Thymus (tissue), 14 donors: ENCODE measurements around the gene ANKRD18B. TPM values are rescaled to one million over a fixed set of nuclear protein-coding genes. Genes with fewer than 3 reads are reported as not detected.
"Not testable (repeated sequence)": the region's sequence is repeated elsewhere in the genome, so short reads cannot be mapped to it uniquely, and the experiment has no call there.

Source experiments
- DNase-seq, 9 donors: peaks; one replicate each; pipeline ENCODE4 v3.0.0-alpha.2; 2013; ENCODE audit warnings: low spot score in 9 of 9, low read depth in 6 of 9, missing footprints in 1 of 9
- H3K27ac ChIP-seq, 2 donors: one replicate each; pipeline ENCODE4 v1.5.1; 2013; ENCODE audit warnings: control low read depth in 1 of 2, low read depth in 1 of 2, low read length in 1 of 2, mild to moderate bottlenecking in 1 of 2, moderate library complexity in 1 of 2
- H3K27me3 ChIP-seq, 2 donors: one replicate each; pipeline ENCODE4 v1.5.1; 2013; ENCODE audit warnings: low read length in 1 of 2; ENCODE audit not compliant: control insufficient read depth in 2 of 2, insufficient read depth in 1 of 2
- H3K36me3 ChIP-seq, 2 donors: one replicate each; pipeline ENCODE4 v1.5.1; 2013; ENCODE audit warnings: low read length in 1 of 2, mild to moderate bottlenecking in 1 of 2, moderate library complexity in 1 of 2; ENCODE audit not compliant: control insufficient read depth in 2 of 2, insufficient read depth in 2 of 2
- H3K4me1 ChIP-seq, 2 donors: one replicate each; pipeline ENCODE4 v1.5.1; 2013; ENCODE audit warnings: low read length in 2 of 2; ENCODE audit not compliant: control insufficient read depth in 2 of 2, insufficient read depth in 2 of 2
- H3K4me3 ChIP-seq, 2 donors: one replicate each; pipeline ENCODE4 v1.5.1; 2013; ENCODE audit warnings: low read length in 2 of 2, control low read depth in 1 of 2, mild to moderate bottlenecking in 1 of 2
- H3K9me3 ChIP-seq, 2 donors: one replicate each; pipeline ENCODE4 v1.5.1; 2013; ENCODE audit warnings: low read length in 1 of 2, mild to moderate bottlenecking in 1 of 2; ENCODE audit not compliant: control insufficient read depth in 2 of 2, insufficient read depth in 1 of 2
- WGBS: extraction: QIAGEN DNeasy Blood & Tissue Kit; methylation state at CpG from one replicate; pipeline ENCODE4 v1.1.7; 2013; 5-methylcytosine and 5-hydroxymethylcytosine counted together
- long read RNA-seq, 10 donors: transcript quantifications; one replicate each; lab custom pipeline, GENCODE V29; 2026
- polyA plus RNA-seq: library from polyadenylated mRNA; stranded (reverse); fragments of 200-250 nt; gene quantifications from one replicate; pipeline ENCODE4 v1.2.3, GENCODE V29; 2013
- total RNA-seq: library from RNA; stranded (reverse); fragments of 120-200 nt; gene quantifications from one replicate; pipeline ENCODE4 v1.2.4, GENCODE V29; 2013
- donor health status: healthy.

The ANKRD18B gene
- total RNA-seq, result 1.0 TPM
- polyA plus RNA-seq, result 2.5 TPM
- long read RNA-seq, donor 1, result 0 reads
- long read RNA-seq, donor 2, result 0 reads
- long read RNA-seq, donor 3, result 0 reads
- long read RNA-seq, donor 4, result 0 reads
- long read RNA-seq, donor 5, result 0 reads
- long read RNA-seq, donor 6, result 0 reads
- long read RNA-seq, donor 7, result 0 reads
- long read RNA-seq, donor 8, result 0 reads
- long read RNA-seq, donor 9, result 0 reads
- long read RNA-seq, donor 10, result 0 reads

DNA sequence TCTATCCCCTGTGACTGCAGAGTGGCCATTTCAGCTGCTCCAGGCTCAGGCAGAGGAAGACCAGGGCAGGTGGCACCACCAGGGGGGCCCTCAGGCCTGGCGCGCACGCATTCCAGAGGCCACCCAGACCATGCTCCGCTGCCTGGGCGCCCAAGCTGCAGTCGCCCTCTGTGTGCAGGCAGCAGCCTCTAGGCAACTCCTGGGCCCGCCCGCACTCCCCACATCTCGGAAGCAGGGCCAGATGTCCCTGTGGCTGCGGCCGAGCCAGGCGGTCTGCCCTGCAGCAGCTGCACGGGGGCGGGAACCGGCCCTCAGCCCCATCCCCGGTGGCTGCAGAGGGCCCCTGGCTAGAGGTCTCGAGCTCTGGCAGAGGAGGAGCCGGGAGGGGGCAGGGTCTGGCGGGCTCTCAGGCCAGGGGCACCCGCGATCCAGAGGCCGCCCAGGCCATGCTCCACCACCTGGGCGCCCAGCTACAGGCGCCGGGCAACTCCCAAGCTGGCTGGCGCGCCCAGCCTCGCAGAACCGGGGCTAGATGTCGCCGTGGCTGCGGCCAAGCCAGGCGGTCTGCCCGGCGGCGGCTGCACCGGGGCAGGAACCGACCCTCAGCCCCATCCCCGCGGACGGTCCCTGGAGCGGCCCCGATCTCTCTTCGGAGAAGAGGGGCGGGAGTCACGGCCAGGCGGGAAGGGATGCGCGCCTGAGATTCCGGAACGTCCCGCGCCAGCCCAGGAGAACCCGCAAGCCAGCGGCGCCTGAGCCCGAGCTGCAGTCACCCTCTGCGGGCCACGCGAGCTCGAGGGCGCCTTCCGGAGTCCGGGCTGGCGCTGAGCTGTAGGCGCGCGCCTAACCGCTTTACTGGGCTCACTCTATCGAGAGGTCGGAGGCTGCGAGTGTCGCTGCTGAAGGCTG lies at the start of gene ANKRD18B:
TSS of gene ANKRD18B (plus strand) at position 855 of the 909 bp plus-strand sequence. CDS start 239 bp downstream, outside the sequence.
- 2% methylated on average over 73 of the region's 73 CpGs for WGBS
- Histone ChIP-seq H3K27ac (peak within 1 kb of the TSS in 1 of 2 donors; percentile 31), H3K4me1 (peaks cover 6 to 12% of the 10 kb centered on the region in 2 donors), H3K27me3 (peaks cover 12 to 49% of the 10 kb centered on the region in 2 donors), H3K4me3 (peak within 1 kb of the TSS; percentile 33 to 45)
- peak in 4 of 9 donors; percentile 15 to 62 (median 34) for DNase-seq
- not testable (repeated sequence) for H3K36me3 ChIP-seq, H3K9me3 ChIP-seq

DNA sequence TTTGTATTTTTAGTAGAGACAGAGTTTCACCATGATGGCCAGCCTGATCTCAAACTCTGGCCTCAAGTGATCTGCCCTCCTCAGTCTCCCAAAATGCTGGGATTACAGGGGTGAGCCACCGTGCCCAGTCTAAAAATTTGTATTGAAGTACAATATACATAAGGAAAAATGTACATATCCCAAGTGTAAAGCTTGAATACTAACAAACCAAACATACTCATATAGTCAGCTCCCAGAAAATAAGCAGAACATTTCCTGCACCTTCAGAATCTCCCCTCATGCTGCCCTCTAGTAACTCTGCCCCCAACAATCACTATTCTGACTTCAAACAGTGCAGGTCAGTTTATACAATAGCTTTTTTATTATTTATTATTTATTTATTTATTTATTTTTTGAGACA lies 48.7 kb upstream of the ANKRD18B start:
- H3K4me3 ChIP-seq, result no peak overlapping the region
- WGBS, result 98% methylated on average over 1 of the region's 1 CpG
- H3K27ac ChIP-seq, result no peak overlapping the region
- no peaks in the 10 kb centered on the region for H3K9me3 ChIP-seq
- DNase-seq, result no peak
- peaks cover 13 to 14% of the 10 kb centered on the region in 2 donors for H3K36me3 ChIP-seq
- peaks cover 10 to 21% of the 10 kb centered on the region in 2 donors for H3K4me1 ChIP-seq
- no peaks in the 10 kb centered on the region for H3K27me3 ChIP-seq

DNA sequence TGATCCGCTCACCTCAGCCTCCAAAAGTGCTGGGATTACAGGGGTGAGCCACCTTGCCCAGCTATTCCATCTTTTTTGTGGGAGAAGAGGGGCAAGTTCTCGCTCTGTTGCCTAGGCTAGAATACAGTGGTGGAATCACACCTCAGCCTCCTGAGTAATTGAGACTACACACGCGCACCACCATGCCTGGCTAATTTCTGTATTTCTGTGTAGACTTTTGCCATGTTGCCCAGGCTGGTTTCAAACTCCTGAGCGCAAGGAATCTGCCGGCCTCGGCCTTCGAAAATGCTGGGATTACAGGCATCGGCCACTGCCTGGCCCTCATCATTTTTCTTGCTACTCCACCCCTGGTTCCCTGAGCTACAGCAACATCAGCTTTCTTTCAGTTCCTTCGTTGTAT lies 47.5 kb upstream of the ANKRD18B start:
- Histone ChIP-seq H3K36me3 (peaks cover 8 to 10% of the 10 kb centered on the region in 2 donors), H3K9me3 (no peaks in the 10 kb centered on the region), H3K4me3 (no peak overlapping the region), H3K4me1 (peaks cover 10 to 21% of the 10 kb centered on the region in 2 donors), H3K27ac (no peak overlapping the region), H3K27me3 (no peaks in the 10 kb centered on the region)
- WGBS, result 97% methylated on average over 10 of the region's 10 CpGs
- no peak for DNase-seq

DNA sequence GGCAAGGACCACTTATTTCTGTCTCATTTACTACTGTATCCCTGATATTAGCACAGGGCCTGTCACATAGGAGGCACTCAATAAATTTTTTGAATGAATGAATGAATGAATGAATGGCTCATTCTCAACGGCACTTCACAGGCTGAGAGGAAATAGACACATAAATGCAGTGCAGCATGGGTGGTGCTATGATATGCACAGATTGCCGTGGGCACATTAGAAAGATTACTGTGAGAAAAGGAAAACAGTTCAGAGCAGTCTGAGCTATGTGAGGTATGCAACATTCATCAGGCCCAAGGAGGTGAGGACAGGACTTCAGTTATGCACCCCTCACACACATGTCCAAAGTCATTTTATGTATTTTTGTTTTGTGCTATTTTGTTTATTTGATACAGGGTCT lies 43.9 kb upstream of the ANKRD18B start:
- WGBS, result 93% methylated on average over 2 of the region's 2 CpGs
- H3K27ac ChIP-seq, result no peak overlapping the region

GRCh38 chr9:33480976-33481375 lies 43.1 kb upstream of the ANKRD18B start:
- Histone ChIP-seq H3K36me3 (no peaks in the 10 kb centered on the region), H3K4me1 (no peaks in the 10 kb centered on the region), H3K4me3 (no peak overlapping the region), H3K27ac (no peak overlapping the region), H3K9me3 (no peaks in the 10 kb centered on the region), H3K27me3 (no peaks in the 10 kb centered on the region)
- no peak for DNase-seq
- WGBS, result 98% methylated on average over 6 of the region's 6 CpGs

More for the DNA sequence above, 43.9 kb upstream of the ANKRD18B start:
- Histone ChIP-seq H3K4me3 (no peak overlapping the region), H3K27me3 (no peaks in the 10 kb centered on the region), H3K9me3 (no peaks in the 10 kb centered on the region), H3K4me1 (no peaks in the 10 kb centered on the region), H3K36me3 (no peaks in the 10 kb centered on the region)
- no peak for DNase-seq

DNA sequence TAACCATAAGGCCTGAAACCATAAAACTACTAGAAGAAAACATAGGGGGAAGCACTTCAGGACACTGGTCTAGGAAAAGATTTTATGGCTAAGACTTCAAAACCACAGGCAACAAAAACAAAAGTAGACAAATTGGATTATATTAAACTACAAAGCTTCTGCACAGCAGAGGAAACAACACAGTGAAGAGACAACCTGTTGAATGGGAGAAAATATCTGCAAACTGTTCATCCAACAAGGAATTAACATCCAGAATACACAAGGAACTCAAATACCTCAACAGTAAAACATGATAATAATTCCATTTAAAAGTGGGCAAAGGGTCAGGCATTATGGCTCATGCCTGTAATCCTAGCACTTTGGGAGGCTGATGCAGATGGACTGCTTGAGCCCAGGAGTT lies 38.7 kb upstream of the ANKRD18B start:
- not testable (repeated sequence) for DNase-seq

DNA sequence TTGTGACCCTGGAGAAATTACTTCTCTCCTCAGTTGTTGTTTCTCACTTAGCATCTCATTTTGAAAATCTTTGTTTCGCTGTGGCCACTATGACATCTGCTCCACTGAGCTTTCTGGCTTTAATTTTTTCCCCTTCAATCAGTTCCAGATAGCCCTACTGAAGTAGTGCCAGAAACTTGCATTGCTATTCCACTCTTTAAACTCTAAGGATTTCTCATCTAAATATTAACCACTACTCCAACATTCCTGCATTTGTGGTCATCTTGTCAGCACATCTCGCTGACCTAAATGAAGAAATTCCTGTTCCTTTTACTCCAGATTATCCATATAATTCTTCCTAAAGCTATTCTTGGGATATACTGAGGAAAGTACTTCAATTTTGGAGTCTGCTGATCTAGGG lies 35.0 kb upstream of the ANKRD18B start:
- H3K36me3 ChIP-seq, result peaks cover 0 to 3% of the 10 kb centered on the region in 2 donors
- no peaks in the 10 kb centered on the region for H3K9me3 ChIP-seq
- H3K4me1 ChIP-seq, result no peaks in the 10 kb centered on the region
- WGBS, result 98% methylated on average over 2 of the region's 2 CpGs
- no peak for DNase-seq
- no peaks in the 10 kb centered on the region for H3K27me3 ChIP-seq
- no peak overlapping the region for H3K4me3 ChIP-seq
- H3K27ac ChIP-seq, result no peak overlapping the region

More for the DNA sequence above, 38.7 kb upstream of the ANKRD18B start:
- H3K4me1 ChIP-seq, H3K36me3 ChIP-seq, H3K4me3 ChIP-seq, H3K27ac ChIP-seq, H3K9me3 ChIP-seq, H3K27me3 ChIP-seq: not testable (repeated sequence)

GRCh38 chr9:33493819-33494218 lies 30.2 kb upstream of the ANKRD18B start:
- not testable (repeated sequence) for H3K4me1 ChIP-seq, H3K9me3 ChIP-seq, H3K27ac ChIP-seq, H3K36me3 ChIP-seq, DNase-seq, H3K4me3 ChIP-seq, H3K27me3 ChIP-seq
- 95% methylated on average over 2 of the region's 2 CpGs for WGBS

DNA sequence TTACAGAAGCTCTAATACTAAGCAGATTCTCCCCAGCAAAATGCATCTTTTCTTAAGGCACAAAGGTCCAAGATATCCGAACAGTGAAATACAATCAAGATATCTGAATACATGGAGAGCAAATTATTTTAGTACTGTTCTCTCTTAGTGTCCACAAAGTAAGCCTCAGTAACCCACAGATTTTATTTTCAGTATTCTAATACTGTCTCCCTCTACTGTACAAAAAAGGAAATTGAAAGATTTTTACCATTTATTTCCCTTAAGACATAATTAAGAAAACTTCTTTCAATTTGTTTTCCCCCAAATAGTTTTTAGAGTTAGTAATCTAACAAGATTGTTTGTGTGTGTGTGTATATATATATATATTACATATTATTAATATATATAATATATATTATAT lies 25.7 kb upstream of the ANKRD18B start:
- WGBS, result 89% methylated on average over 1 of the region's 1 CpG
- Histone ChIP-seq H3K36me3 (no peaks in the 10 kb centered on the region), H3K27ac (no peak overlapping the region), H3K9me3 (no peaks in the 10 kb centered on the region), H3K4me3 (no peak overlapping the region), H3K27me3 (no peaks in the 10 kb centered on the region), H3K4me1 (no peaks in the 10 kb centered on the region)
- DNase-seq, result peak in 1 of 9 donors; percentile 18
